ENCODE data around the gene TUBB1. TPM values are rescaled to one million over a fixed set of nuclear protein-coding genes. Genes with fewer than 3 reads are reported as not detected.
"Not testable (repeated sequence)": the region's sequence is repeated elsewhere in the genome, so short reads cannot be mapped to it uniquely, and the experiment has no call there.

The TUBB1 gene
- total RNA-seq, result not detected in 2 replicates

GRCh38 chr20:59019217-59019616 is at the start of gene TUBB1:
TSS of gene TUBB1 (plus strand) at chr20:59019429. CDS start at chr20:59019523, 94 bp downstream.
- intact Hi-C loops (cut with micrococcal nuclease), result no loop called here

GRCh38 chr20:58969439-58969838 is 49.8 kb upstream of the TUBB1 start:
- intact Hi-C loops (cut with micrococcal nuclease), result no loop called here

- intact Hi-C loops (cut with micrococcal nuclease), result no loop called here
Measured at GRCh38 chr20:58970146-58970545, 49.1 kb upstream of the TUBB1 start.

- intact Hi-C loops (cut with micrococcal nuclease), result no loop called here
Measured at GRCh38 chr20:58971429-58971828, 47.8 kb upstream of the TUBB1 start.

- intact Hi-C loops (cut with micrococcal nuclease), result no loop called here
Measured at GRCh38 chr20:58973179-58973578, 46.0 kb upstream of the TUBB1 start.

GRCh38 chr20:58973866-58974265 is 45.4 kb upstream of the TUBB1 start:
- intact Hi-C loops (cut with micrococcal nuclease), result no loop called here

- intact Hi-C loops (cut with micrococcal nuclease), result no loop called here
Measured at GRCh38 chr20:58975353-58975752, 43.9 kb upstream of the TUBB1 start.

GRCh38 chr20:58976061-58976730 is 43.0 kb upstream of the TUBB1 start:
- intact Hi-C loops (cut with micrococcal nuclease), result no loop called here

- intact Hi-C loops (cut with micrococcal nuclease), result no loop called here
Measured at GRCh38 chr20:58978351-58979190, 40.7 kb upstream of the TUBB1 start.

- intact Hi-C loops (cut with micrococcal nuclease), result loop anchor here (1.0 to 2.0 kb wide), 5 partner anchors 26 to 330 kb away; partner anchors contain the start of genes ATP5F1E, CTSZ, PRELID3B and STX16
Measured at GRCh38 chr20:58980711-58981627, 38.3 kb upstream of the TUBB1 start, which contains the start of gene NELFCD. TSS of gene NELFCD (plus strand) at chr20:58981256. CDS start at chr20:58981310, 54 bp downstream.

- intact Hi-C loops (cut with micrococcal nuclease), result loop anchor here (1.0 to 2.0 kb wide), 5 partner anchors 25 to 331 kb away; partner anchors contain the start of genes ATP5F1E, CTSZ, PRELID3B and STX16
Measured at GRCh38 chr20:58981628-58982364, 37.4 kb upstream of the TUBB1 start.

GRCh38 chr20:58982406-58983114 is 36.7 kb upstream of the TUBB1 start:
- intact Hi-C loops (cut with micrococcal nuclease), result no loop called here

GRCh38 chr20:58983115-58983468 is 36.1 kb upstream of the TUBB1 start:
- intact Hi-C loops (cut with micrococcal nuclease), result not testable (repeated sequence)

- intact Hi-C loops (cut with micrococcal nuclease), result no loop called here
Measured at GRCh38 chr20:58984691-58985090, 34.5 kb upstream of the TUBB1 start.

- intact Hi-C loops (cut with micrococcal nuclease), result no loop called here
Measured at GRCh38 chr20:58985656-58986055, 33.6 kb upstream of the TUBB1 start.

- intact Hi-C loops (cut with micrococcal nuclease), result no loop called here
Measured at GRCh38 chr20:58986286-58986967, 32.8 kb upstream of the TUBB1 start.

GRCh38 chr20:58986968-58987517 is 32.2 kb upstream of the TUBB1 start:
- intact Hi-C loops (cut with micrococcal nuclease), result no loop called here

GRCh38 chr20:58987790-58988564 is 31.3 kb upstream of the TUBB1 start:
- intact Hi-C loops (cut with micrococcal nuclease), result no loop called here

All from T-helper 2 cell treated with Interferon-gamma antibody and Interleukin-4, amounts not matched to agents 100 ng/mL and 5 ng/mL, for 36 hours (primary cell).